Small intestine (tissue), 7 donors: ENCODE results near the gene INPP5B. TPM values are rescaled to one million over a fixed set of nuclear protein-coding genes. Genes with fewer than 3 reads are reported as not detected.

Experiments
- DNase-seq, 2 donors: peaks; one replicate each; pipeline versions ENCODE4 v3.0.0 to v3.0.0-alpha.2; 2013
- FAIRE-seq: peaks from 2 replicates; lab custom pipeline; 2012; peaks lifted over from hg19 to GRCh38; lab: Jason Lieb, UNC
- H3K27ac ChIP-seq, 3 donors: one replicate each; pipeline ENCODE4 v1.5.1; 2013; ENCODE audit warnings: low read length in 2 of 3, mild to moderate bottlenecking in 2 of 3, control low read depth in 1 of 3, inconsistent platforms in 1 of 3, low read depth in 1 of 3, moderate library complexity in 1 of 3
- H3K27me3 ChIP-seq, 3 donors: one replicate each; pipeline ENCODE4 v1.6.1; 2013; ENCODE audit warnings: low read length in 3 of 3, inconsistent platforms in 1 of 3; ENCODE audit not compliant: control insufficient read depth in 3 of 3, insufficient read depth in 3 of 3
- H3K36me3 ChIP-seq, 3 donors: one replicate each; pipeline ENCODE4 v1.6.1; 2013; ENCODE audit warnings: low read length in 3 of 3, inconsistent platforms in 1 of 3, low read depth in 1 of 3, mild to moderate bottlenecking in 1 of 3, moderate library complexity in 1 of 3; ENCODE audit not compliant: control insufficient read depth in 3 of 3, insufficient read depth in 2 of 3
- H3K4me1 ChIP-seq, 3 donors: one replicate each; pipeline ENCODE4 v1.6.1; 2013; ENCODE audit warnings: low read length in 2 of 3, inconsistent platforms in 1 of 3, low read depth in 1 of 3, mild to moderate bottlenecking in 1 of 3, moderate library complexity in 1 of 3; ENCODE audit not compliant: control insufficient read depth in 3 of 3, insufficient read depth in 2 of 3
- H3K4me3 ChIP-seq, 3 donors: one replicate each; pipeline ENCODE4 v1.5.1; 2013; ENCODE audit warnings: low read length in 3 of 3, control low read depth in 1 of 3, inconsistent platforms in 1 of 3, low read depth in 1 of 3, mild to moderate bottlenecking in 1 of 3, moderate library complexity in 1 of 3
- H3K9me3 ChIP-seq, 2 donors: one replicate each; pipeline ENCODE4 v1.6.1; 2013; ENCODE audit warnings: low read depth in 1 of 2, low read length in 1 of 2; ENCODE audit not compliant: control insufficient read depth in 2 of 2, insufficient read depth in 1 of 2
- WGBS, 3 donors: extraction: QIAGEN DNeasy Blood & Tissue Kit; methylation state at CpG; one replicate each; pipeline ENCODE4 v1.1.7; 2013; 5-methylcytosine and 5-hydroxymethylcytosine counted together
- polyA plus RNA-seq, 4 donors: library from polyadenylated mRNA; stranded (reverse) in 3 of 4; unstranded in 1 of 4; fragments of 200-250 nt in 3 of 4; fragments of 120-200 nt in 1 of 4; gene quantifications; one replicate each; pipeline versions ENCODE4 v1.2.1 to v1.2.3, GENCODE V29; 2013
- donor health status: healthy with polysubstance abuse.
- donor health status: control.
- donor health status: control.
- donor health status: Bipolar disorder and iron deficiency.
- donor health status: healthy.

INPP5B gene
- polyA plus RNA-seq, 4 donors = 6.7 to 23.2 (median 9.2) TPM

GRCh38 chr1:37811027-37811655 is 135.7 kb downstream of the INPP5B start:
- FAIRE-seq = no peak
- Histone ChIP-seq H3K4me3 (no peak overlapping the region), H3K36me3 (peaks cover 4 to 42% (median 5%) of the 10 kb centered on the region in 3 donors), H3K27me3 (no peaks in the 10 kb centered on the region), H3K27ac (no peak overlapping the region), H3K9me3 (no peaks in the 10 kb centered on the region), H3K4me1 (peaks cover 2 to 7% (median 5%) of the 10 kb centered on the region in 3 donors)
- 26 to 36% (median 28%) methylated on average over 7 of the region's 7 CpGs for WGBS, 3 donors
- DNase-seq = peak; percentile 79 to 83

Other genes with a start within 250 kb of the INPP5B start
- 1 to 10 TPM; 1.9 to 5.4 (median 3.5) TPM for gene EPHA10, start 181.9 kb downstream of the INPP5B start, polyA plus RNA-seq
- 1 to 10 TPM in 2 of 4 donors, under 1 TPM in 2; 0.81 to 6.1 (median 2.3) TPM for gene MANEAL, start 153.2 kb downstream of the INPP5B start, polyA plus RNA-seq
- gene C1orf122, start 139.3 kb downstream of the INPP5B start, polyA plus RNA-seq = 10 to 100 TPM; 29.6 to 44.0 (median 38.6) TPM
- 10 to 100 TPM; 14.0 to 15.7 (median 14.4) TPM for gene YRDC, start 138.8 kb downstream of the INPP5B start, polyA plus RNA-seq
- gene MTF1, start 87.5 kb downstream of the INPP5B start, polyA plus RNA-seq = 1 to 10 TPM; 1.6 to 5.7 (median 3.1) TPM
- gene SF3A3, start 43.0 kb upstream of the INPP5B start, polyA plus RNA-seq = 10 to 100 TPM; 13.9 to 48.0 (median 22.2) TPM
- gene FHL3, start 58.5 kb upstream of the INPP5B start, polyA plus RNA-seq = 1 to 10 TPM in 3 of 4 donors, under 1 TPM in 1; 0.89 to 8.1 (median 6.3) TPM
- gene UTP11, start 65.7 kb upstream of the INPP5B start, polyA plus RNA-seq = 10 to 100 TPM; 17.0 to 31.7 (median 26.5) TPM
- under 1 TPM in 1 of 4 donors, not detected in 3; 0.04 TPM for gene POU3F1, start 99.7 kb upstream of the INPP5B start, polyA plus RNA-seq